ENCODE results near the gene GNPAT.

GNPAT gene

DNA sequence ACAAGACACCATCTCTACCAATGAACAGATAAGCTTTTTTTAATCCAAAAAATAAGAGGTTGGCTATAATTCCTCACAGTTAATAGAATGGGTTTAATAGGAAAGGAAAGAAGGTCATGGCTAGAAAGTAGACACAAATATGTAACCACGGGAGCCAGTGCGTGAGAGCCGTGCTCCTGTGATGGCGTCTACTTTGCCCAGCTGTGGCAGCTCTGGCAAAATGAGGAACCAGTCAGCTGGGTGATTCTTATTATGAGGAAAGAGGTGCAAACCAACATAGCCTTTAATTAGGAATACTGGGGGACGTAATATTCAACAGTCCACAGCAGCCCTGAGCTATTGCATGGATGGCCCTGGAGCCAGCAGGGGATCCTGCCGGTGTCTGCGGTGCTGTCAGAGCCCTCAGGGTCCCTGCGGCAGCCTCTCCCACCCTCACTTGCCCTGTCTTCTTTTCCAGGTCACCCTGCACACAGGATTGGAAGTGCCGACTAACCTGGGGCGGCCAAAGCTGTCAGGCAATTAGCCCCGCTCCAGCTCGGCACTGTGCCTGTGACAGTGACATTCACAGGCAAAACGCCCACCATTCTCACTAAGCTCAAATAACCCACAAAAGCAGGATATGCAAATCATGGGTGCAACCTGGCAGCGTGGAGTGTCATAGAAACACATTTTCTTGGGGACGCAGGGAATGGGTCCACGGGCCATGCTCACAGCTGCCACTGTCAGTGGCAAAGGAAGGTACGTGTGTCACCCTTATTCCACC is 25.9 kb upstream of the GNPAT start:
- no peak for FAIRE-seq

DNA sequence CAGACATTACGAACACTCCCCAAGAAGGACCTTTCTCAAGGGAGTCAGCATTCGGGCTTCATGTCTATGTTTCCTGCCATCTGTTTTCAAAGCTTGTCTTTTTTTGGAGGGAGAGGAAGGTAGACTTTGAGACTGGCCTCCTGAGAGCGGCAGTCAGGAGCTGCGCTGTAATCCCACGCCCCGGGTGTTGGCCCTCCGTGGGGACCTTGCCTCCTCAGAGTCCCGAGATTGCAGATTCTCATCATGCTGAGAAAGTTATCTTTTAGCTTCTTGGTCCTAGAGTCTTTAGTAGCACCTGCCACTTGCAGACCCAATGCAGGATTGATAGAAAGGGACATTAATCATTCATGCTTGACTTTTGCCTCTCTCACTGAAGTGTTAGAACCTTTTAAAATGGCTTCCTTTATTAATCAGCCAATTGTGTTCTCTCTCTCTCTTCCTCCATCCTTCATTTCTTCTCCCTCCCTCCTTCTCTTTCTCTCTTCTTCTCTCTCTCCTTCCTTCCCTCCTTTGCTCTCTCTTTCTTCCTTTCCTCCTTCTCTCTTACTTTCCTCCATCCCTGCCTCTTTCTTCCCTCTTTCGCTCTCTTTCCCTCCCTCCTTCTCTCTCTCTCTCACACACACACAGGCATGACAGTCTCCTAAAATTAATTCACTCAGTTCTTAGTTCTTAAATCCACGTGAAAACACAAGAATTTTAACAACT is 25.2 kb upstream of the GNPAT start:
- FAIRE-seq, result no peak

DNA sequence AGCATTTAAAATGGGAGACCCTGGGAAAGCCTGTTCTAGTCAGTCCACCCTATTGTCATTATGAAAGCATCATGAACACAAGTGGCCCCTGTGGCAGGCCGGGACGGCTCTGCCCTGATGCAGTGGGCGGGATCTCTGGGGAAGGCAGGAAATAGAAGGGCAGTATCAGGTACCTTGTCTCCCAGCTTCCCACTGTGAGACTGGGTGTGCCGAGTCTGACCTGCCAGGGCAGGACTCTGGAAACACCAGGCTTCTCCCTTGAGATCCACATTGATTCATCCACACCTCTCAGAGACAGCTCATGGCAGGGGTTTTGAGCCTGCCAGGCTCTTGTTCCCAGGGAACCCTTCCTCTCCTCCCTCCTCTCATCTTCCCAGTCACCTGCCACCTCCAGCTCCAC is 24.5 kb upstream of the GNPAT start:
- FAIRE-seq, result no peak

DNA sequence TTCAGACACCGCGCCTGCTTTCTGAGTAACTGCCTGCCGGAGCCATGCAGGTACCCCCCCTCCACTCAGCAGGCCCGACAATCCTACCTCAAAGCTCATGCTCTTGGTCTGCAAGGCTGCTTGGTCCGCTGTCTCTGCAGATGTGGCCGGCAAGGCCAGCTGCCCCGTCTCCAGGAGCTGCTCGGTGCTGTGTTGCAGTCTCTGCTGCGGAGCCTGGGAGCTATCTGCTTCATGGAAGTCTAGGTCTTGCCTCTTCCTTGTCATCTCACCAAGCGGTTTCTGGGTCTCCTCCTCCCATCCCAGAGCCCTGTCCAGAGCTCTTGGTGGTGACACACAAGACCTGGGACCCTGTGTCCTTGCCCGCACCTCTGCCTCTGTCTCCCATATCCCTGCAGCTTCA is 24.0 kb upstream of the GNPAT start:
- FAIRE-seq, result no peak

DNA sequence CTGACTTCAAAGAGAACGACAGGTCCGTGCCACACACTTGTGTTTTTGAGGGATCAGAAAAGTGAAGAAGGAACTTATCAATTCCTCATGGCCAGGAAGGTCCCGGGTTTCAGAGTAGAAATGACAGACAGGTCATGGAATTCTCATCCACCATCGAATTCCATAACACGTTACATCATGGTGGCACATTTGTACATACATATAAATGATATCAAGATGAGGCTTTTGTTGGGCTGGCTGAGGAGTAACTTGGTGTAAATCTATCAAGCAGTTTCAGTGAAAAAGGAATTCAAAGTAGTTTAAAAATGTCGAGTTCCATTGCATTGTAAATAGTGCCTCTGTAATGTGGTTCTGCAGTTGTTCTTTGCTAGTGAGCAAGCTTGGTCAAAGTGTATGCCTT is 22.9 kb upstream of the GNPAT start:
- no peak for FAIRE-seq

DNA sequence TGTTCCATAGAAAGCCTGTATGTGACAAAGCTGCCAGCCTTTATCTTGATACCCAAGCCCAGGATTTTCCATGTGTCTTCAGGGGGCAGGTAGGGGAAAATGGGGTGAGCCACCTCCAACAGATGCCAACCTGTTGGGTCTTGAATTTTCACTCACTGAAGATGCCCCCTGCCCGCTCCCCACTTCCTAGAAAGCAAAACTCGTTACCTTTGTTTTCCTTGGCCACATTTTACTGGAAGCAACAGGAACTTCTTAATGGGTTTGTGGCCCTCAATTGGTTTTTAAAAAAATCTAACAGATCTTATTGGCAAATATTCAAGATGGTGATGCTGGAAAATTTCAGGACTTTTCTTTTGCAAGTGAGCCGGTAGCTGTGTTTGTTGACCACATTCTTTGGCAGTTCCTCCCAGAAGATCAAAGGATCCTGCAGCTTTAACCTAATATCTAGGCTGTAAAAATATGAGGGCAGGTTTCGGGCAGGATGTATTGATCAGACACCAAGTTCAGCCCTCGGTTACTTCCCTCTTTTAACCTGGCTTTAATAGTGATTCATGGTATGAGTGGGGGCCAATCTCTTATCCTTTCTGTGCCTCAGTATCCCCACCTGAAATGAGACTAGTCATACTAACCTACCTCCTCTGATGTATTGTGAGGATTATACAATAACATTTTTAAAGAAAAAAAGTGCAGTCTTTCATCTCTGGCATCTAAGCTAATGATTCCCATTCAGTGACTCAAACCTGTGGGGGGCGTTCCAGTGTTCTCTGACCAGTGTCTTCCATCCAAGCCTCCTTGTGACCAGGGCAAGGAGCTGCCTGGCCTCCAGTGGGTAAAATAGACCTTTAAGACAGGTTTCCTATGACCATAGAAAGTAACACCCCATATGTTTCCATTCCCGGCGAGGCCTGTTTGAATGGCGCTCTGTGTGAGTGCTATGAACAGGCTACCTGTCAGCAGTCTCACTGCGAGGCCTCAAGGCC is 21.3 kb upstream of the GNPAT start:
- FAIRE-seq, result no peak

DNA sequence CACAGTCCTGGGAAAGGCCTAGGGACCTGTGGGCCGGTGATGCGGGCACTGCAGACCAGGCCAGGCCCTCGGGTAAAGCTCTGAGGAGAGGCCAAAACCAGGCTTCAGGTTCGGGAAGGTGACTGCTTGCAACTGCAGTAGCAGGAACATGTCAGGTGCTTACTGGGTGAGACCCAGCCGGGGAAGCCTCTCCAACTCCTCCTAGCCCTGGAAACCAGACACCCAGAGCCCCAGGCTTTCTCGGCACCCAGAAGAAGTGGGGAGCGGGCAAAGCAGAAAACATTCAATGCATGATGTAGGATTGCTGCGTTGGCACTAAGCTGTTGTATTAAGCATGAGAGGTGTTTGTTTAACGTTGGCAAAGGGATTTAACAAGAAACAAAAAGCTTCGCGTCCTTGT is 20.2 kb upstream of the GNPAT start:
- FAIRE-seq, result no peak

DNA sequence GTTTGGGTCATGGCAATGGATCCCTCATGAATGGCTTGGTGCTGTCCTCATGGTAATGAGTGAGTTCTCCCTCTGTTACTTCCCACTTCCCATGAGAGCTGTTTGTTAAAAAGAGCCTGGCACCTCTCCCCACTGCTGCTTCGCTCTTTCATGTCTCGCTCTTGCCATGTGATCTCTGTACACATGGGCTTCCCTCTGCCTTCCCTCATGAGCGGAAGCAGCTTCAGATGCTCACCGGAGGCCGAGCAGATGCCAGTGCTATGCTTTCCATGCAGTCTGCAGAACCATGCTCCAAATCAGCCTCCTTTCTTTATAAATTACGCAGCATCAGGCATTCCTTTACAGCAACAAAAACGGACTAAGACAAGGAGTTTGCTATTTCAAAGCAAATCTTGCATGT is 14.9 kb upstream of the GNPAT start:
- no peak for FAIRE-seq

DNA sequence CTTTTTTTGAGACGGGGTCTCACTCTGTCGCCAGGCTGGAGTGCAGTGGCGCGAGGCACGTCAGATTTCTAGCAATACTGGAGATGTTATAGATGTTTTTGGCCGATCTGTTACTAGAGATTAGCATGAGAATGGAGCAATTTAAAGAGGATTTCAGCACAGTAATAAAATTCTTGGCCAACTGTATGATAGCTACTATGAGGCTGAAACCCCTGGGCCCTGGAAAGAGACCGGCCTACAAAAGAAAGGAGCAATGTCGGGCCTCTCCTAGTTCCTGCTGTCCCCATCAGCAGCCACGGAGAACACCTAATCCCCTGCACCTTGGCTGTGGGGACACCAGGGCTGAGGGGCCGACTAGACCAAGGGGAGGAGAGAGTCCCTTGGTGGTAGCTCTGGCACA is 9.5 kb upstream of the GNPAT start:
- FAIRE-seq, result no peak

DNA sequence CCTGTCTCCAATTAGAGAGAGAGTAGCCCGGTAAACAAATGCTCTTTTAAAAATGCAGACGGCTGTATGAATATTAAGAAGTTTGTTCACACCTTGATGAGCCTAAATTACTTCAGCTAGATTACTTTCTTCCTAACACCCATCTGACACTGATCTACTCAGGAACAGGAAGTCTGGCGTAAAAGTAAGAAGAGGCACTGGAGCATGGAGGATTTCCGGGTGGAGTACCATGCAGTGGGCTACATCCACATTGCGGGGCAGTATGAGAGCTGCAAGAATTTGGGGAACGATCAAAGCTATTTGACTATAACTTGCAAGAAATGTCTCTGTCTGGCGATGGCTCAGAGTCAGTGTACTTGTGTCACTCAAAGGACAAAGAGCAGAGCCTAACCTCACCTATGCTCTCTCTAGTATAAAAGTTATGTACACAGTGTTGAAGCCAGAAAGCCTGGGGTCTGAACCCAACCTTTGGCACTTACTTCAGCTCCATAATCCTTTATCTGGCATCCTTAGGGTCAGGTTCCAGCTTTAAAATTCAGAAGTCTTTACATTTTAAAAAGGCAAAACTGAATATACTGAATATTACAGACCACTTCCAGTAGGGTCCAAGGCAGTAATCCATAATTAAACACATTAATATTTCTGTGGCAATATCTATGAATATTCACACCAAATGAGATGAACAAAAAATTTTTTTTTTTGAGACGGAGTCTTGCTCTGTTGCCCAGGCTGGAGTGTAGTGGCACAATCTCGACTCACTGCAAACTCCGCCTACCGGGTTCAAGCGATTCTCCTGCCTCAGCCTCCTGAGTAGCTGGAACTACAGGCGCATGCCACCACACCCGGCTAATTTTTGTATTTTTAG is 7.9 kb upstream of the GNPAT start:
- FAIRE-seq, result no peak

DNA sequence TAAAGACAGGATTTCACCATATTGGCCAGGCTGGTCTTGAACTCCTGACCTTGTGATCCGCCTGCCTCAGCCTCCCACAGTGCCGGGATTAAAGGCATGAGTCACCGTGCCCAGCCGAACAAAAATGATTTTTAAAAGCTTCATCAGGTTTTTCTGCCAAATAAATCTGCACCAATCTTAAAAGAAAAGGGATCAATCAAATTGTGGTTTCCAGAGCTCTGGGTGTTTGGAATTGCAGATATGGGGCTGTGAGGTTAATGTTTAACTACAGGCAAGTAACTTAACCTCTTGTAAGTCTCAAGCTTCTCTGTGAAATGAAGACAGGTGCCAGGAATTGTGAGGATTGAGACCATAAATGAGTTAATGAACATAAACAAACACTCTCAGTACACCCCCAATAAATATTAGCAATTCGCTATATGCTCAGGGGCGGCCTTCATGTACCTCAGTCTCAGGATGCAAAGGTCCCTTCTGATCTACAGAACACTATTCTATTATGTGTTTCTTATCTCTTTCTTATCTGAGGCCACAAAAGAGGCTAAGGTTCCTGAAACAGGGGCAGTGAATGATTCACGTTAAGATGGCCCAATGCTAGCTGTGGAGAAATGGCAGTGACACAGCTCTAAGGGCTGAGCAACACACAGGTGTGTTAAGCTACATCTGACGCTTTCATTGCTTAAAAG is 7.1 kb upstream of the GNPAT start:
- FAIRE-seq, result no peak

DNA sequence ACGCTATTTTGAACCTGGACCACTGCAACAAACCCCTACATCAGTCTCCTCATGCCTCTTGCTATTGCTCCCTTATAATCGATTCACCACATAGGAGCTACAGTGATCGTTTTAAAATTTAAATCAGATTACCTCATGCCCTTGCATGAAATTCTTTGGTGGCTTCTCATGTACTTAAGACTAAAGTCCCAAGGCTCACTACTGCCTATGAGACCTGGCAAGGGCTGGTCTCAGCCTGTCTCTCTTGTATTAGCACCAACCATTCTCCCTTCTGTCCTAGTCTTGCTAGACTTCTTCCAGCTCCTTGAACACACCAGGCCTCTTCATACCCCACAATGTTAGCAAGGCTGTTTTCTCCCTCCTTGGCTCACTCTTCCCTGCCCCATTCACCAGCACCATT is 6.5 kb upstream of the GNPAT start:
- no peak for FAIRE-seq

DNA sequence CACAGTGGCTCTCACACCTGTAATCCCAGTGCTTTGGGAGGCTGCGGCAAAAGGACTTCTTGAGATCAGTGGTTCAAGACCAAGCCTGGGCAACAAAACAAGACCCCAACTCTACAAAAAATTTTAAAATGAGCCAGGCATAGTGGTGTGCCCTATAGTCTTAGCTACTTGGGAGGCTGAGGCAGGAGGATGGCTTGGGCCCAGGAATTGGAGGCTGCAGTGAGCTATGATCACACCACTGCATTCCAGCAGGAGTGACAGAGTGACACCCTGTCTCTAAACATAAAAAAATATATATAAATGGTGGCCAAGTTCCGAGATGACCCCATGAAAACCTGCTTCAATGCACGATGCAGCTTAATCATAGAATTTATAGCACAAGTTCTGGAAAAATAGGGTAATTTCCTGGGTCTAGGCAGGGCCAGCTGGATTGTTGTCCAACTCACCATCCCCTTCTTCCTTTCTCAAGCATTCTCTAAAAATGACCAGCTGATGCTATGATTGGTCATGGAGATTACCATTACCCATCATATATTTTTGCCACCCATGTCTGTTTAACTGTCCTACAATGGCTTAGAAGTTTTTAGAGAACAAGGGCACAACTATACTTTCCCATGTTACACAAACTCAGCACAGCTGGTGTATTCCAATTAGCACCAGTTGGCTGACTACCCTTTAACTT is 5.3 kb upstream of the GNPAT start:
- FAIRE-seq, result no peak

DNA sequence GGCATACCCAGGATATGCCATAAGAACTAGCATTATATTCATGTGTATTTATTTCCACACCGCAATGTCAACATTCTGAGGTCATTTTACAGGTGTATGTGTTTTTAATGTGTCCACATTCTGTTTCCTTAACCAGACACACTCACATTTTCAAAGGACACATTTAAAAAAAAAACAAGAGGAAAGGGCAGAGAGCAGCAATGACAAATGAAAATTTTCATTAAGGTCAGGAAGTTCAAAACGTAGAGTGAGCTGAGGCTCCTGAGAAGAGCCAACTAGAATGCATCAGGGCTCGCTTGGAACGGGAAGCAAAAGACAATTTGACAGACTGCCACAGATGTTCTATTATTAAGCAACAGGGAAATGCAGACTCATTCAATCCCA is 4.8 kb upstream of the GNPAT start:
- no peak for FAIRE-seq

DNA sequence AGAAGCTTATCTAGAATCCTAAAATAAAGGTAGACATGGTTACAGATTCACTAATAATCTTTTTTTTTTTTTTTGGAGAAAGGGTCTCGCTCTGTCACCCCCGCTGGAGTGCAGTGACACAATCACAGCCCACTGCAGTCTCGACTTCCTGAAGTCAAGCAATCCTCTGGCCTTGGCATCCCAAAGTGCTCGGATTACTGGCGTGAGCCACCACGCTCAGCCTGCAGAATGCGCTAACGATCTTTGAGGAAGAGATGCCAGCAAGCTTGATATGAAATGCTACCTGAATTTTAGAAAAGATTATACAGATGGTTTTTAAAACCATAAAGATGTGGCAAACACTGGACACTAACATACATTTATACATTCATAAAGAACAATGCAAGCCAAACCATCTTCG is 4.1 kb upstream of the GNPAT start:
- FAIRE-seq, result no peak

DNA sequence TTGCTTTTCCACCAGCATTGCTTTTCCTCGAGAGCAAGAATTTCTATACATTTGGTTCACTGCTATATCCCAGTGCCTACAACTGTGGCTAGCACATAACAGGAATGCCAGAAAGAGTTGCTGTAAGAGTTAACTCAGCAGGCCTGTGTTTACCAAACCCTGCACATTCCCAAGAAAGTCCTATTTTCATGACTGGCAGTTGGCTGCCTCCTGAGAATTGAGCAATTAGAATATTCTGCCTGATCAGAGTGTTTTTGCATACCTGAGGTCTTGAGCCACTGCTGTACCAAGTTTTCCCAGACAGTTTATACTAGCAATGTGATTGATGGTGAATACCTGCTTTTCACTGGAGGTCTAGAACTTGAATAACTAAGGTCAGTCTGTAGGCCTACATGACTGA is 2.7 kb upstream of the GNPAT start:
- FAIRE-seq, result no peak

DNA sequence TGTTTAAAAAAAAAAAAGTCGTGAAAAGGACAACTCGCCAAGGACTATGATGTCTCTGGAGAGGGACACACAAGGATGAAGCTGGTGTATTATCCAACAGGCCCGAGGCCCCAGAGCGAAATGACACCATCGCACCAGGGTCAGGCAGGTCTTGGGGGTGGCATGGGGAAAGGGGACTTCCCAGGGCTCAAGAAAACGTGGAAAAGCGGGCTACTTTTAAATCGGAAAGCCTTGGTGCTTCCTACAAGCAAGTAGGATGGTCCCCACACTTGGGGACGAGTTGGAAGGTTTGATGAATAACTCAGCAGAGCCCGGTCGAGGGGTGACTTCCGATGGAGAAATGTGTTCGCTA is 505 bp upstream of the GNPAT start:
- FAIRE-seq, result no peak

DNA sequence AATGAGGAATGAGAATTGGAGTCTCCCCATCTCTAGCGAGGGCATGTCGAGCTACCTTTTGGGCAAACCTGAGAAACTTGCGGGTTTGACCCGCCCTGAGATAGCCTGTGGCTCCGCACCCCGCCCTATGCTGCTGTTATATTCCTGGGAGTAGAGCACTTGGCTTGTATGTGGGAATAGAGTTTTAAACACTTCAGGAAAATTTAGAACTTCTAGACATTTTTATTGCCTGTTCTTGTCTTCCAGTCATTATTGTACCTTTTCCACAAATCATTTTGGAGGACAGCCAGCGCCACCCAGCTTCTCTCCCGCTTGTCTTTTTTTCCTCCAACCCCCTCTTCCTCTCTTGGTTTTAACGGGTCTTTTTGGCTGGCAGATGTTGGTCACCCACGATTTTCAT is 738 bp downstream of the GNPAT start:
- no peak for FAIRE-seq

DNA sequence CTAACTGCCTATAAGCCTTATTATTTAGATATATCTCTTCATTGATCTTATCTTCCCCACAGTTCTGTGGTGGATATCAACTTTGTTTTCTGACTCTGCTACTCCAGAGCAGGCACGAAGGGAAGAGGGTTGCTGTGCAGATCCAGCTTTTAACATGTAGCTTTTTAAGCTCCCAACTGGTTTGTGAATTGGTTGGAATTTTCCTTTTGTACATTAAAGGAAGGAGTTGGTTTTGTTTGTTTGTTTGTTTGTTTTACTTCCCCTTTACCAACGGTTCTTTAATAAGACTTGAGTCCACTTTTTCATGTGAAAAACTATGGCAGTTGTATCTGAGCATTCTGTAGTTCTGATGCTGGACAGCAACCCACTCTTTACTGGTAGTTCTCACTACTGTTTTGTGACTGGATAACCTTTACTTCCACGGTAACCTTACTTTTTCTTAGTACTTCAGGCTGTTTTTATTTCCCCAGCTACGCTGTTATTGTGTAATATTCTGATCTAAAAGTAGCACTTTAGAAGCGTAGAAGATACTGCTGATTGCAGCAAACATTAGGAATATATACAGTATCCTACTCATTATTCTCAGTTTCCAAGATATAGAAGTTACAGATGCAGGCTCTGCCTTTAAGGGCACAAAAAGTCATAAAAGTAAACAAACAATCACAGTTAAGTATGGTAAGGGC is 1.6 kb downstream of the GNPAT start:
- no peak for FAIRE-seq

DNA sequence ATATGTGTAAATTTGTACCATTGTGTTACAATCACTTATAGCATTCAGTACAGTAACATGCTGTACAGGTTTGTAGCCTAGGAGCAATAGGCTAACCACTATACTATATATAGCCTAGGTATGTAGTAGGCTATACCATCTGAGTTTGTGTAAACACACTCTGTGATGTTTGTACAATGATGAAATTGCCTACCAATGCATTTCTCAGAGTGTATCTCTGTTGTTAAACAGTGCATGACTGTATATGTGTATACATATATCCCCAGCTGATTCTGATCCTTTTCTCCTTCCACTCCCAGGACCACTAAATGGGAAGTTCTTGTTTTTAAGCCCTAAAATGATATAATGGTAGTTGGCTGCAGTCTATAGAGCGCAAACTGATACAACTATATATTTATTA is 7.8 kb downstream of the GNPAT start:
- no peak for FAIRE-seq

DNA sequence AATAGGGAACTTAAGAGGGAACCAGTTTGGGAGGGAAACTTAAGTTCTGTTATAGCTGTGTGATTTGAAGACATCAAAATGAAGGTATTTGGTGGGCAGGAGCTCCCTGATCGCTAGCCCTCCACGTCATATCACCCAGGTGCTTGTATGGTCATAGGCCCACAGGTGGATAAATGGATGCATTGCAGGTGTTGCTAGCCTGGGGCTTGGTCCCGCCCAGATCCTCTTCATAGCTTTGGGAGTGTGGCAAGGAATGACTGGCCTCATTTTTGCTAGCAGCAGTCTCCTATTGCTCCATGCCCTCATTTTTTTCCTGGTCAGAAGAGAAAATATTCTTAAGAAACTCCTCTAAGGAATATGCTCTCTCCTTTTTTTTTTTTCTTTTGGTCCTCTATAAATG is 11.3 kb downstream of the GNPAT start:
- no peak for FAIRE-seq

Data from G401.6 (cell line).